Gastrocnemius medialis (tissue), 4 donors: ENCODE data around the gene GEMIN5.

Experiments
- POLR2A ChIP-seq, 2 donors: fragments of 450-650 bp; IDR thresholded peaks; one replicate each; pipeline ENCODE4 v1.6.1; 2017; ENCODE audit warnings: antibody characterized with exemption in 2 of 2, mild to moderate bottlenecking in 2 of 2, moderate library complexity in 2 of 2
- TF ChIP-seq, protein P1 (sequence below), 5 experiments: fragments of 450-650 bp in 3 of 5; fragments of 200-600 bp in 2 of 5; sonication (generic) in 2 of 5; IDR thresholded peaks in 4 of 5; conservative IDR thresholded peaks in 1 of 5; 1 replicate in 4 of 5; 2 replicates in 1 of 5; pipeline ENCODE4 v1.5.1; 2016 to 2019; ENCODE audit warnings: antibody characterized with exemption in 5 of 5, mild to moderate bottlenecking in 3 of 5, moderate library complexity in 3 of 5

DNA sequence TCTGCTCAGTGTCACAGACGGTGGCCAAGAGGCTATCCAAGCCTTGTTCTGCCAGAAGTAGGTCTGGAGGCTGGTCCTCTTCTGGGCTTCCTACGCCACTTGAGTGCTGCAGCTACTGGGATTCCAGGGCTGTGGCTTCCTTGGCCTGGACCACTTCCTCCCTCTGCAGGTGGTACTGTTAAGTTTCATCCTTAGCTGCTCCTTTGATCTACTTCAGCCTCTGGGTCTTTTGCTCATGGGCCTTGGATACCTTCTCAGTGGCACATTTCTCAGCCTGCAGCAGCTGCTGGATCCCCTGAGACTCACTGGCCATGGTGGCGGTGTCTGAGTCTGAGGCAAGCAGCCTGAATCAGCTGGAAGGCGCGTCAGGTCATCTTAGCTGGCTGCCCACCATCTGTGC is 69.3 kb downstream of the GEMIN5 start:
- TF ChIP-seq, protein P1, sequence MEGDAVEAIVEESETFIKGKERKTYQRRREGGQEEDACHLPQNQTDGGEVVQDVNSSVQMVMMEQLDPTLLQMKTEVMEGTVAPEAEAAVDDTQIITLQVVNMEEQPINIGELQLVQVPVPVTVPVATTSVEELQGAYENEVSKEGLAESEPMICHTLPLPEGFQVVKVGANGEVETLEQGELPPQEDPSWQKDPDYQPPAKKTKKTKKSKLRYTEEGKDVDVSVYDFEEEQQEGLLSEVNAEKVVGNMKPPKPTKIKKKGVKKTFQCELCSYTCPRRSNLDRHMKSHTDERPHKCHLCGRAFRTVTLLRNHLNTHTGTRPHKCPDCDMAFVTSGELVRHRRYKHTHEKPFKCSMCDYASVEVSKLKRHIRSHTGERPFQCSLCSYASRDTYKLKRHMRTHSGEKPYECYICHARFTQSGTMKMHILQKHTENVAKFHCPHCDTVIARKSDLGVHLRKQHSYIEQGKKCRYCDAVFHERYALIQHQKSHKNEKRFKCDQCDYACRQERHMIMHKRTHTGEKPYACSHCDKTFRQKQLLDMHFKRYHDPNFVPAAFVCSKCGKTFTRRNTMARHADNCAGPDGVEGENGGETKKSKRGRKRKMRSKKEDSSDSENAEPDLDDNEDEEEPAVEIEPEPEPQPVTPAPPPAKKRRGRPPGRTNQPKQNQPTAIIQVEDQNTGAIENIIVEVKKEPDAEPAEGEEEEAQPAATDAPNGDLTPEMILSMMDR (IDR thresholded peaks at IDR 0.05 in 4 of 5, conservative IDR thresholded peaks at IDR 0.05 in 1 of 5) = no peak
- TF ChIP-seq POLR2A (IDR thresholded peaks at IDR 0.05) = no peak
